DLD1 (cell line): ENCODE results near the gene PCDHGA5.
"Not testable (repeated sequence)": the region's sequence is repeated elsewhere in the genome, so short reads cannot be mapped to it uniquely, and the experiment has no call there.

Experiments
- in situ Hi-C: cut with HindIII; loops from 2 replicates; pipeline ENCODE4 v1.10.0; 2017; ENCODE audit warnings: low sequenced_read_pairs

PCDHGA5 gene

GRCh38 chr5:141349917-141350619, 13.9 kb upstream of the PCDHGA5 start, which contains the start of gene PCDHGB1:
Gene PCDHGB1 (plus strand): TSS chr5:141350099. CDS start chr5:141350261, 162 bp downstream.
- in situ Hi-C loops = loop anchor here (25.0 kb wide), 1 partner anchor 162 kb away; no protein-coding TSS in a partner anchor

- in situ Hi-C loops = no loop called here
Measured at GRCh38 chr5:141351591-141351990, 12.4 kb upstream of the PCDHGA5 start.

GRCh38 chr5:141354900-141355469, 9.0 kb upstream of the PCDHGA5 start, which contains the start of gene PCDHGA4:
Gene PCDHGA4 (plus strand): TSS chr5:141355021. CDS start chr5:141355108, 87 bp downstream.
- in situ Hi-C loops = no loop called here

- in situ Hi-C loops = no loop called here
Measured at GRCh38 chr5:141355641-141356040, 8.3 kb upstream of the PCDHGA5 start.

- in situ Hi-C loops = no loop called here
Measured at GRCh38 chr5:141356133-141356532, 7.8 kb upstream of the PCDHGA5 start.

- in situ Hi-C loops = no loop called here
Measured at GRCh38 chr5:141356950-141357349, 7.0 kb upstream of the PCDHGA5 start.

GRCh38 chr5:141359790-141360426, 4.1 kb upstream of the PCDHGA5 start, which contains the start of gene PCDHGB2:
Gene PCDHGB2 (plus strand): TSS chr5:141359994. CDS start chr5:141360136, 142 bp downstream.
- in situ Hi-C loops = no loop called here

- in situ Hi-C loops = no loop called here
Measured at GRCh38 chr5:141360685-141361084, 3.3 kb upstream of the PCDHGA5 start.

GRCh38 chr5:141362719-141363118, 1.2 kb upstream of the PCDHGA5 start:
- in situ Hi-C loops = no loop called here

- in situ Hi-C loops = no loop called here
Measured at GRCh38 chr5:141366016-141366896, 2.3 kb downstream of the PCDHGA5 start.

- in situ Hi-C loops = no loop called here
Measured at GRCh38 chr5:141369994-141370848, 6.3 kb downstream of the PCDHGA5 start, which contains the start of gene PCDHGB3. Gene PCDHGB3 (plus strand): TSS chr5:141370242. CDS start chr5:141370395, 153 bp downstream.

GRCh38 chr5:141371572-141372475, 7.9 kb downstream of the PCDHGA5 start:
- in situ Hi-C loops = no loop called here

GRCh38 chr5:141373673-141374317, 9.8 kb downstream of the PCDHGA5 start, which contains the start of gene PCDHGA6:
Gene PCDHGA6 (plus strand): TSS chr5:141373891. CDS start chr5:141374084, 193 bp downstream.
- in situ Hi-C loops = no loop called here

GRCh38 chr5:141374627-141375026, 10.7 kb downstream of the PCDHGA5 start:
- in situ Hi-C loops = no loop called here

- in situ Hi-C loops = not testable (repeated sequence)
Measured at GRCh38 chr5:141375444-141376155, 11.6 kb downstream of the PCDHGA5 start.

GRCh38 chr5:141382469-141383294, 18.7 kb downstream of the PCDHGA5 start, which contains the start of gene PCDHGA7:
Gene PCDHGA7 (plus strand): TSS chr5:141382742. CDS start chr5:141382900, 158 bp downstream.
- in situ Hi-C loops = no loop called here
